ENCODE data around the gene ZNF337.
"Not testable (repeated sequence)": the region's sequence is repeated elsewhere in the genome, so short reads cannot be mapped to it uniquely, and the experiment has no call there.

ZNF337 gene

GRCh38 chr20:25659999-25660398, 36.7 kb downstream of the ZNF337 start:
- H3K27me3 ChIP-seq (ENCODE audit: control insufficient read depth, insufficient read depth, low read length): no peaks in the 10 kb centered on the region

GRCh38 chr20:25654487-25654886, 42.2 kb downstream of the ZNF337 start:
- H3K27me3 ChIP-seq (ENCODE audit: control insufficient read depth, insufficient read depth, low read length): no peaks in the 10 kb centered on the region
- no peaks in the 10 kb centered on the region for H3K36me3 ChIP-seq (ENCODE audit: insufficient read depth, low read length)

More at GRCh38 chr20:25659999-25660398, 36.7 kb downstream of the ZNF337 start:
- Histone ChIP-seq H3K4me3 (ENCODE audit: low read length) (no peak overlapping the region), H3K4me1 (ENCODE audit: control insufficient read depth, insufficient read depth, low read length) (no peaks in the 10 kb centered on the region), H3K9ac (ENCODE audit: low read depth, low read length) (no peak overlapping the region), H3K36me3 (ENCODE audit: insufficient read depth, low read length) (no peaks in the 10 kb centered on the region), H3K4me2 (ENCODE audit: low read length) (no peak overlapping the region), H3K9me3 (replicated peaks; ENCODE audit: low read length) (no peaks in the 10 kb centered on the region)

GRCh38 chr20:25652866-25653265, 43.8 kb downstream of the ZNF337 start:
- not testable (repeated sequence) for H3K9ac ChIP-seq (ENCODE audit: low read depth, low read length); H3K9me3 ChIP-seq (replicated peaks; ENCODE audit: low read length); H3K27me3 ChIP-seq (ENCODE audit: control insufficient read depth, insufficient read depth, low read length); H3K4me1 ChIP-seq (ENCODE audit: control insufficient read depth, insufficient read depth, low read length); H3K4me3 ChIP-seq (ENCODE audit: low read length); H3K36me3 ChIP-seq (ENCODE audit: insufficient read depth, low read length); H3K4me2 ChIP-seq (ENCODE audit: low read length)

More at GRCh38 chr20:25654487-25654886, 42.2 kb downstream of the ZNF337 start:
- Histone ChIP-seq H3K4me1 (ENCODE audit: control insufficient read depth, insufficient read depth, low read length) (no peaks in the 10 kb centered on the region), H3K4me3 (ENCODE audit: low read length) (no peak overlapping the region), H3K9ac (ENCODE audit: low read depth, low read length) (no peak overlapping the region), H3K9me3 (replicated peaks; ENCODE audit: low read length) (no peaks in the 10 kb centered on the region), H3K4me2 (ENCODE audit: low read length) (no peak overlapping the region)

- H3K4me2 ChIP-seq (ENCODE audit: low read length): no peak overlapping the region
- no peaks in the 10 kb centered on the region for H3K9me3 ChIP-seq (replicated peaks; ENCODE audit: low read length)
- H3K27me3 ChIP-seq (ENCODE audit: control insufficient read depth, insufficient read depth, low read length): no peaks in the 10 kb centered on the region
- H3K4me3 ChIP-seq (ENCODE audit: low read length): no peak overlapping the region
- no peak overlapping the region for H3K9ac ChIP-seq (ENCODE audit: low read depth, low read length)
- no peaks in the 10 kb centered on the region for H3K36me3 ChIP-seq (ENCODE audit: insufficient read depth, low read length)
- H3K4me1 ChIP-seq (ENCODE audit: control insufficient read depth, insufficient read depth, low read length): no peaks in the 10 kb centered on the region
Measured at GRCh38 chr20:25644814-25645213, 51.8 kb downstream of the ZNF337 start.

- Histone ChIP-seq H3K36me3 (ENCODE audit: insufficient read depth, low read length) (no peaks in the 10 kb centered on the region), H3K9ac (ENCODE audit: low read depth, low read length) (no peak overlapping the region), H3K4me3 (ENCODE audit: low read length) (no peak overlapping the region), H3K27me3 (ENCODE audit: control insufficient read depth, insufficient read depth, low read length) (no peaks in the 10 kb centered on the region), H3K9me3 (replicated peaks; ENCODE audit: low read length) (no peaks in the 10 kb centered on the region), H3K4me1 (ENCODE audit: control insufficient read depth, insufficient read depth, low read length) (no peaks in the 10 kb centered on the region), H3K4me2 (ENCODE audit: low read length) (no peak overlapping the region)
Measured at GRCh38 chr20:25643716-25644115, 52.9 kb downstream of the ZNF337 start.

- Histone ChIP-seq H3K4me3 (ENCODE audit: low read length) (no peak overlapping the region), H3K9me3 (replicated peaks; ENCODE audit: low read length) (no peaks in the 10 kb centered on the region), H3K27me3 (ENCODE audit: control insufficient read depth, insufficient read depth, low read length) (no peaks in the 10 kb centered on the region), H3K9ac (ENCODE audit: low read depth, low read length) (no peak overlapping the region), H3K4me2 (ENCODE audit: low read length) (no peak overlapping the region), H3K36me3 (ENCODE audit: insufficient read depth, low read length) (peaks cover 3% of the 10 kb centered on the region), H3K4me1 (ENCODE audit: control insufficient read depth, insufficient read depth, low read length) (no peaks in the 10 kb centered on the region)
Measured at GRCh38 chr20:25637247-25637646, 59.4 kb downstream of the ZNF337 start.

- Histone ChIP-seq H3K9me3 (replicated peaks; ENCODE audit: low read length) (no peaks in the 10 kb centered on the region), H3K4me1 (ENCODE audit: control insufficient read depth, insufficient read depth, low read length) (no peaks in the 10 kb centered on the region), H3K4me3 (ENCODE audit: low read length) (no peak overlapping the region), H3K27me3 (ENCODE audit: control insufficient read depth, insufficient read depth, low read length) (no peaks in the 10 kb centered on the region), H3K36me3 (ENCODE audit: insufficient read depth, low read length) (peaks cover 3% of the 10 kb centered on the region), H3K9ac (ENCODE audit: low read depth, low read length) (no peak overlapping the region), H3K4me2 (ENCODE audit: low read length) (no peak overlapping the region)
Measured at GRCh38 chr20:25632940-25633790, 63.5 kb downstream of the ZNF337 start.

- H3K9me3 ChIP-seq (replicated peaks; ENCODE audit: low read length); H3K4me2 ChIP-seq (ENCODE audit: low read length); H3K4me1 ChIP-seq (ENCODE audit: control insufficient read depth, insufficient read depth, low read length); H3K27me3 ChIP-seq (ENCODE audit: control insufficient read depth, insufficient read depth, low read length); H3K9ac ChIP-seq (ENCODE audit: low read depth, low read length); H3K36me3 ChIP-seq (ENCODE audit: insufficient read depth, low read length); H3K4me3 ChIP-seq (ENCODE audit: low read length): not testable (repeated sequence)
Measured at GRCh38 chr20:25630615-25631014, 66.0 kb downstream of the ZNF337 start.

GRCh38 chr20:25629816-25630499, 66.7 kb downstream of the ZNF337 start:
- Histone ChIP-seq H3K36me3 (ENCODE audit: insufficient read depth, low read length) (no peaks in the 10 kb centered on the region), H3K4me1 (ENCODE audit: control insufficient read depth, insufficient read depth, low read length) (no peaks in the 10 kb centered on the region), H3K27me3 (ENCODE audit: control insufficient read depth, insufficient read depth, low read length) (no peaks in the 10 kb centered on the region), H3K4me3 (ENCODE audit: low read length) (no peak overlapping the region), H3K9ac (ENCODE audit: low read depth, low read length) (no peak overlapping the region), H3K4me2 (ENCODE audit: low read length) (no peak overlapping the region), H3K9me3 (replicated peaks; ENCODE audit: low read length) (no peaks in the 10 kb centered on the region)

GRCh38 chr20:25626779-25627178, 69.9 kb downstream of the ZNF337 start:
- Histone ChIP-seq H3K4me1 (ENCODE audit: control insufficient read depth, insufficient read depth, low read length) (peaks cover 15% of the 10 kb centered on the region), H3K36me3 (ENCODE audit: insufficient read depth, low read length) (no peaks in the 10 kb centered on the region), H3K4me3 (ENCODE audit: low read length) (no peak overlapping the region), H3K9me3 (replicated peaks; ENCODE audit: low read length) (no peaks in the 10 kb centered on the region), H3K27me3 (ENCODE audit: control insufficient read depth, insufficient read depth, low read length) (no peaks in the 10 kb centered on the region), H3K9ac (ENCODE audit: low read depth, low read length) (no peak overlapping the region), H3K4me2 (ENCODE audit: low read length) (no peak overlapping the region)

GRCh38 chr20:25624500-25624939, 72.1 kb downstream of the ZNF337 start:
- H3K4me2 ChIP-seq (ENCODE audit: low read length): peak overlapping the region; percentile 93
- peak overlapping the region; percentile 95 for H3K9ac ChIP-seq (ENCODE audit: low read depth, low read length)

More at GRCh38 chr20:25624500-25624939, 72.1 kb downstream of the ZNF337 start:
- H3K4me1 ChIP-seq (ENCODE audit: control insufficient read depth, insufficient read depth, low read length): peaks cover 15% of the 10 kb centered on the region
- no peaks in the 10 kb centered on the region for H3K9me3 ChIP-seq (replicated peaks; ENCODE audit: low read length)
- H3K36me3 ChIP-seq (ENCODE audit: insufficient read depth, low read length): no peaks in the 10 kb centered on the region
- H3K4me3 ChIP-seq (ENCODE audit: low read length): peak overlapping the region; percentile 84
- H3K27me3 ChIP-seq (ENCODE audit: control insufficient read depth, insufficient read depth, low read length): no peaks in the 10 kb centered on the region

Measured in skeletal muscle satellite cell (primary cell).